ENCODE results near the gene CLGN.

CLGN gene

DNA sequence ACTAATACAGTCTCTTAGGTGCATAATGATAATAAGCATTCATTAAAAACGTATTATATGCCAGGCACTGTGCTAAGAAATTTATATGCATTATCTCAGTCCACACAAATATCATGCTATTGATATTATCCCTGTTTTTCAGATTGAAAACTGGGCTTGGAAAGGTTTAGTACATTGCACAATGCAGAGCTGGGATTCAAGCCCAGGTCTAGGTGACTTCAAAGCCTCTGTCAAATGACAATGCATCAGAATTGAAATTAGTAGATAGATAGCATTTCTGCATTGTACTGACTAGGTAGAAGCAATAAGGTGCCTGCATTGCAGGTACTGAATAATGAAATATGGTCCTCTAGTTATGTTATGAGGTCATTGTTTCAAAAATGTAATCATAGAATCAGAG is 72.2 kb downstream of the CLGN start:
- Histone ChIP-seq H3K27ac (ENCODE audit: low read depth, low read length) (no peak overlapping the region), H3K27me3 (ENCODE audit: low read length) (no peaks in the 10 kb centered on the region), H3K9ac (ENCODE audit: low read length) (no peak overlapping the region), H3K4me2 (ENCODE audit: low read depth, low read length, poor library complexity, severe bottlenecking) (no peak overlapping the region), H3K4me3 (ENCODE audit: insufficient read depth, low read length, poor library complexity, severe bottlenecking) (no peak overlapping the region), H3K79me2 (ENCODE audit: insufficient read depth, low read length) (no peaks in the 10 kb centered on the region), H3K9me3 (ENCODE audit: insufficient read depth, low read length) (no peaks in the 10 kb centered on the region), H3F3A (ENCODE audit: insufficient read depth) (no peaks in the 10 kb centered on the region), H3K36me3 (ENCODE audit: low read length) (no peaks in the 10 kb centered on the region), H4K20me1 (ENCODE audit: low read depth, low read length) (no peaks in the 10 kb centered on the region), H3K9me2 (replicated peaks; ENCODE audit: insufficient read depth, low read length) (no peaks in the 10 kb centered on the region), H2AFZ (ENCODE audit: low read depth, low read length, severe bottlenecking) (no peak overlapping the region)
- TF ChIP-seq CTCF (IDR thresholded peaks at IDR 0.05; ENCODE audit: insufficient read depth, low read length, poor library complexity, severe bottlenecking) = no peak
- no peak for TF ChIP-seq EZH2phosphoT487 (conservative IDR thresholded peaks at IDR 0.05; ENCODE audit: low read length)

DNA sequence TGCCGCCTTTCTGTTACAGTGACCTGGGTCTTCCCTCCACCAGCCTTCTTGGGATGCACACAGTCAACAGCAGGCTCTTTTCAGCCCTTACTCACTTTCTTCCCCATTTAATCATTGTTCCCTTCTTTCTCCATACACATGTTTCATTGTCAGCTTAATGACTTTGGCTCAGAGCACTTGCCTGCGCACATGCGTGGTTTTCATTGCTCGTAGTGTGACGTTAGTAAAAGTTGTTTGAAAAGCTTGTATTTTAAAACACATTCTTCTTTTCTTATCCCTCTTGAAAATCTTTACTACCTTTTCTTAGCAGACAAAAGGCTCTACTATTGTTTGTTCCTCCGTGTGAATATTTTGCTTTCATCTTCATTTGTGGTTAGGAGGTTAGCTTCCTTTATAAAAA is 73.7 kb downstream of the CLGN start:
- no peaks in the 10 kb centered on the region for H3K36me3 ChIP-seq (ENCODE audit: low read length)
- H3K9me3 ChIP-seq (ENCODE audit: insufficient read depth, low read length) = no peaks in the 10 kb centered on the region
- no peaks in the 10 kb centered on the region for H3K9me2 ChIP-seq (replicated peaks; ENCODE audit: insufficient read depth, low read length)
- no peak overlapping the region for H3K4me2 ChIP-seq (ENCODE audit: low read depth, low read length, poor library complexity, severe bottlenecking)
- no peaks in the 10 kb centered on the region for H4K20me1 ChIP-seq (ENCODE audit: low read depth, low read length)
- H3K4me3 ChIP-seq (ENCODE audit: insufficient read depth, low read length, poor library complexity, severe bottlenecking) = no peak overlapping the region
- H3K79me2 ChIP-seq (ENCODE audit: insufficient read depth, low read length) = no peaks in the 10 kb centered on the region
- no peak overlapping the region for H2AFZ ChIP-seq (ENCODE audit: low read depth, low read length, severe bottlenecking)
- H3K9ac ChIP-seq (ENCODE audit: low read length) = no peak overlapping the region
- H3K27me3 ChIP-seq (ENCODE audit: low read length) = no peaks in the 10 kb centered on the region
- H3F3A ChIP-seq (ENCODE audit: insufficient read depth) = no peaks in the 10 kb centered on the region
- H3K27ac ChIP-seq (ENCODE audit: low read depth, low read length) = no peak overlapping the region
- TF ChIP-seq EZH2phosphoT487 (conservative IDR thresholded peaks at IDR 0.05; ENCODE audit: low read length) = no peak
- no peak for TF ChIP-seq CTCF (IDR thresholded peaks at IDR 0.05; ENCODE audit: insufficient read depth, low read length, poor library complexity, severe bottlenecking)

GRCh38 chr4:140351093-140352075 is 76.1 kb downstream of the CLGN start:
- no peak overlapping the region for H2AFZ ChIP-seq (ENCODE audit: low read depth, low read length, severe bottlenecking)
- no peaks in the 10 kb centered on the region for H3K9me2 ChIP-seq (replicated peaks; ENCODE audit: insufficient read depth, low read length)
- H3F3A ChIP-seq (ENCODE audit: insufficient read depth) = no peaks in the 10 kb centered on the region
- TF ChIP-seq EZH2phosphoT487 (conservative IDR thresholded peaks at IDR 0.05; ENCODE audit: low read length) (no peak), CTCF (IDR thresholded peaks at IDR 0.05; ENCODE audit: insufficient read depth, low read length, poor library complexity, severe bottlenecking) (no peak)
- H3K9me3 ChIP-seq (ENCODE audit: insufficient read depth, low read length) = no peaks in the 10 kb centered on the region
- H3K79me2 ChIP-seq (ENCODE audit: insufficient read depth, low read length) = no peaks in the 10 kb centered on the region
- H3K9ac ChIP-seq (ENCODE audit: low read length) = no peak overlapping the region
- no peaks in the 10 kb centered on the region for H3K36me3 ChIP-seq (ENCODE audit: low read length)
- H3K4me3 ChIP-seq (ENCODE audit: insufficient read depth, low read length, poor library complexity, severe bottlenecking) = no peak overlapping the region
- no peak overlapping the region for H3K27ac ChIP-seq (ENCODE audit: low read depth, low read length)
- no peaks in the 10 kb centered on the region for H3K27me3 ChIP-seq (ENCODE audit: low read length)
- H3K4me2 ChIP-seq (ENCODE audit: low read depth, low read length, poor library complexity, severe bottlenecking) = no peak overlapping the region
- H4K20me1 ChIP-seq (ENCODE audit: low read depth, low read length) = no peaks in the 10 kb centered on the region

Measured in SU-DHL-6 (cell line).